CD8-positive, alpha-beta memory T cell (primary cell): ENCODE data around the gene NDUFAF8. TPM values are rescaled to one million over a fixed set of nuclear protein-coding genes. Genes with fewer than 3 reads are reported as not detected.
A peak's percentile ranks its signal among the peaks of the same experiment; 100 is the strongest.

Experiments
- CTCF ChIA-PET: fragments of 350-600 bp; sonication (Branson Sonifier 250); formaldehyde crosslinking; loops from one replicate; lab custom pipeline; 2021; ENCODE audit warnings: antibody characterized with exemption; lab: Charles Lee
- POLR2A ChIA-PET: fragments of 350-600 bp; sonication (Branson Sonifier 250); formaldehyde crosslinking; loops from one replicate; lab custom pipeline; 2021; ENCODE audit warnings: antibody characterized with exemption; lab: Charles Lee
- DNase-seq, 5 donors: peaks; one replicate each; pipeline versions ENCODE4 v3.0.0 to v3.0.0-alpha.2; 2020 to 2022; ENCODE audit warnings: mixed read lengths in 1 of 5
- H3K27ac ChIP-seq: one replicate; pipeline ENCODE4 v1.7.0; 2013; ENCODE audit warnings: low read depth, mild to moderate bottlenecking, low read length, moderate library complexity
- H3K27me3 ChIP-seq: 2 replicates; pipeline ENCODE4 v1.7.0; 2013; ENCODE audit warnings: low read length, mild to moderate bottlenecking; ENCODE audit not compliant: insufficient read depth, poor library complexity, severe bottlenecking
- H3K36me3 ChIP-seq: 2 replicates; pipeline ENCODE4 v1.7.0; 2013; ENCODE audit warnings: mild to moderate bottlenecking, low read length, moderate library complexity; ENCODE audit not compliant: insufficient read depth
- H3K4me1 ChIP-seq: 2 replicates; pipeline ENCODE4 v1.7.0; 2013; ENCODE audit warnings: mild to moderate bottlenecking, low read length, moderate library complexity; ENCODE audit not compliant: insufficient read depth
- H3K4me3 ChIP-seq: 2 replicates; pipeline ENCODE4 v1.7.0; 2013; ENCODE audit warnings: mild to moderate bottlenecking, low read length
- H3K9me3 ChIP-seq: 2 replicates; pipeline ENCODE4 v1.7.0; 2013; ENCODE audit warnings: mild to moderate bottlenecking, low read length
- H3K27ac Mint-ChIP-seq, 8 donors: one replicate each; pipeline ENCODE4 v1.8.0; 2020 to 2021; ENCODE audit warnings: mixed read lengths in 8 of 8, mild to moderate bottlenecking in 6 of 8, inconsistent platforms in 3 of 8, moderate library complexity in 3 of 8
- H3K27me3 Mint-ChIP-seq, 2 donors: one replicate each; pipeline ENCODE4 v1.8.0; 2020 to 2021; ENCODE audit warnings: mixed read lengths in 2 of 2, mild to moderate bottlenecking in 1 of 2, moderate library complexity in 1 of 2
- H3K36me3 Mint-ChIP-seq, 3 donors: one replicate each; pipeline ENCODE4 v1.8.0; 2020 to 2021; ENCODE audit warnings: mixed read lengths in 3 of 3, inconsistent platforms in 1 of 3, mild to moderate bottlenecking in 1 of 3
- H3K4me1 Mint-ChIP-seq, 3 donors: one replicate each; pipeline ENCODE4 v1.8.0; 2020 to 2021; ENCODE audit warnings: mixed read lengths in 3 of 3, inconsistent platforms in 1 of 3, mild to moderate bottlenecking in 1 of 3
- H3K4me3 Mint-ChIP-seq, 7 donors: one replicate each; pipeline ENCODE4 v1.8.0; 2020 to 2021; ENCODE audit warnings: mixed read lengths in 7 of 7, mild to moderate bottlenecking in 6 of 7, moderate library complexity in 4 of 7, inconsistent platforms in 2 of 7
- H3K9me3 Mint-ChIP-seq, 5 donors: one replicate each; pipeline ENCODE4 v1.8.0; 2020 to 2022; ENCODE audit warnings: mixed read lengths in 5 of 5, mild to moderate bottlenecking in 3 of 5, moderate library complexity in 2 of 5, inconsistent platforms in 1 of 5
- polyA plus RNA-seq: library from polyadenylated mRNA; unstranded; fragments of 300-500 nt; fragmentation: Illumina TruSeq; gene quantifications from one replicate; pipeline ENCODE4 v1.2.3, GENCODE V29; 2021
- total RNA-seq, 2 experiments: library from RNA; stranded (reverse); gene quantifications; one replicate each; pipeline ENCODE4 v1.2.3, GENCODE V29; 2021

The NDUFAF8 gene
- total and polyA plus RNA-seq, 3 experiments from 2014 or later: 76.4 to 138 (median 136) TPM

GRCh38 chr17:81263371-81264181 lies 24.5 kb downstream of the NDUFAF8 start:
- Histone ChIP-seq H3K9me3 (no peaks in the 10 kb centered on the region), H3K27me3 (no peaks in the 10 kb centered on the region), H3K4me3 (no peak overlapping the region), H3K36me3 (no peaks in the 10 kb centered on the region), H3K27ac (no peak overlapping the region), H3K4me1 (no peaks in the 10 kb centered on the region)
- no peak for DNase-seq
- ChIA-PET CTCF (interaction anchor here (1.6 kb wide), 1 partner anchor 221 kb away, joined by 6 read pairs; no protein-coding TSS in a partner anchor), POLR2A (no interaction called here)
- H3K27me3 Mint-ChIP-seq: no peaks in the 10 kb centered on the region
- peaks cover 0 to 3% (median 2%) of the 10 kb centered on the region in 3 donors for H3K4me1 Mint-ChIP-seq
- no peak overlapping the region for H3K27ac Mint-ChIP-seq
- H3K9me3 Mint-ChIP-seq: no peaks in the 10 kb centered on the region
- no peak overlapping the region for H3K4me3 Mint-ChIP-seq
- H3K36me3 Mint-ChIP-seq: peaks cover 5 to 87% (median 6%) of the 10 kb centered on the region in 3 donors

GRCh38 chr17:81264640-81265039 lies 25.5 kb downstream of the NDUFAF8 start:
- Mint-ChIP-seq H3K27me3 (no peaks in the 10 kb centered on the region), H3K36me3 (peaks cover 5 to 86% (median 14%) of the 10 kb centered on the region in 3 donors), H3K27ac (no peak overlapping the region), H3K4me3 (no peak overlapping the region), H3K4me1 (peaks cover 0 to 3% (median 2%) of the 10 kb centered on the region in 3 donors), H3K9me3 (no peaks in the 10 kb centered on the region)
- DNase-seq: no peak
- Histone ChIP-seq H3K27me3 (no peaks in the 10 kb centered on the region), H3K36me3 (no peaks in the 10 kb centered on the region), H3K9me3 (no peaks in the 10 kb centered on the region), H3K4me3 (no peak overlapping the region), H3K27ac (no peak overlapping the region), H3K4me1 (no peaks in the 10 kb centered on the region)
- ChIA-PET CTCF (no interaction called here), POLR2A (interaction anchor here (1.0 kb wide), 1 partner anchor 31 kb away, joined by 3 read pairs; the partner anchor contains the start of gene SLC38A10)

- no peak overlapping the region for H3K27ac ChIP-seq
- Mint-ChIP-seq H3K27ac (peak overlapping the region in 2 of 8 donors; percentile 46 to 79), H3K36me3 (peaks cover 5 to 85% (median 14%) of the 10 kb centered on the region in 3 donors), H3K9me3 (no peaks in the 10 kb centered on the region), H3K4me3 (no peak overlapping the region), H3K4me1 (peaks cover 0 to 3% (median 2%) of the 10 kb centered on the region in 3 donors), H3K27me3 (no peaks in the 10 kb centered on the region)
- no peaks in the 10 kb centered on the region for H3K36me3 ChIP-seq
- no peak overlapping the region for H3K4me3 ChIP-seq
- H3K4me1 ChIP-seq: no peaks in the 10 kb centered on the region
- CTCF ChIA-PET: no interaction called here
- no peaks in the 10 kb centered on the region for H3K27me3 ChIP-seq
- H3K9me3 ChIP-seq: no peaks in the 10 kb centered on the region
- POLR2A ChIA-PET: interaction anchor here (1.0 kb wide), 1 partner anchor 30 kb away, joined by 3 read pairs; the partner anchor contains the start of gene SLC38A10
- DNase-seq: no peak
These were observed 26.5 kb downstream of the NDUFAF8 start for GRCh38 chr17:81265576-81265975.

- no peak for DNase-seq
- Histone ChIP-seq H3K4me3 (no peak overlapping the region), H3K27ac (no peak overlapping the region), H3K27me3 (no peaks in the 10 kb centered on the region), H3K4me1 (no peaks in the 10 kb centered on the region), H3K9me3 (no peaks in the 10 kb centered on the region), H3K36me3 (peaks cover 2% of the 10 kb centered on the region)
- H3K4me1 Mint-ChIP-seq: peaks cover 0 to 3% (median 2%) of the 10 kb centered on the region in 3 donors
- no peaks in the 10 kb centered on the region for H3K9me3 Mint-ChIP-seq
- no peak overlapping the region for H3K4me3 Mint-ChIP-seq
- ChIA-PET POLR2A (no interaction called here), CTCF (no interaction called here)
- H3K36me3 Mint-ChIP-seq: peaks cover 5 to 85% (median 14%) of the 10 kb centered on the region in 3 donors
- no peaks in the 10 kb centered on the region for H3K27me3 Mint-ChIP-seq
- peak overlapping the region in 4 of 8 donors; percentile 20 to 67 (median 36) for H3K27ac Mint-ChIP-seq
These were observed 28.4 kb downstream of the NDUFAF8 start for GRCh38 chr17:81267390-81268067.

GRCh38 chr17:81270279-81270678 lies 31.2 kb downstream of the NDUFAF8 start:
- Histone ChIP-seq H3K27me3 (no peaks in the 10 kb centered on the region), H3K9me3 (no peaks in the 10 kb centered on the region), H3K27ac (no peak overlapping the region), H3K4me1 (no peaks in the 10 kb centered on the region), H3K36me3 (peaks cover 12% of the 10 kb centered on the region), H3K4me3 (no peak overlapping the region)
- Mint-ChIP-seq H3K4me1 (peaks cover 2 to 4% (median 3%) of the 10 kb centered on the region in 3 donors), H3K27ac (peak overlapping the region in 1 of 8 donors; percentile 78), H3K4me3 (no peak overlapping the region), H3K9me3 (no peaks in the 10 kb centered on the region), H3K27me3 (no peaks in the 10 kb centered on the region), H3K36me3 (peaks cover 5 to 87% (median 20%) of the 10 kb centered on the region in 3 donors)
- CTCF ChIA-PET: no interaction called here
- no peak for DNase-seq
- POLR2A ChIA-PET: no interaction called here

- H3K27me3 Mint-ChIP-seq: no peaks in the 10 kb centered on the region
- H3K36me3 ChIP-seq: peaks cover 17% of the 10 kb centered on the region
- H3K36me3 Mint-ChIP-seq: peaks cover 5 to 86% (median 21%) of the 10 kb centered on the region in 3 donors
- CTCF ChIA-PET: no interaction called here
- no peaks in the 10 kb centered on the region for H3K27me3 ChIP-seq
- H3K9me3 Mint-ChIP-seq: no peaks in the 10 kb centered on the region
- no peak overlapping the region for H3K27ac ChIP-seq
- no peaks in the 10 kb centered on the region for H3K9me3 ChIP-seq
- H3K4me3 Mint-ChIP-seq: no peak overlapping the region
- no peak overlapping the region for H3K4me3 ChIP-seq
- H3K27ac Mint-ChIP-seq: peak overlapping the region in 1 of 8 donors; percentile 85
- no peak for DNase-seq
- no peaks in the 10 kb centered on the region for H3K4me1 ChIP-seq
- H3K4me1 Mint-ChIP-seq: peaks cover 2 to 4% (median 3%) of the 10 kb centered on the region in 3 donors
- POLR2A ChIA-PET: interaction anchor here (0.6 kb wide), 1 partner anchor 293 kb away, joined by 4 read pairs; no protein-coding TSS in a partner anchor
These were observed 32.1 kb downstream of the NDUFAF8 start for GRCh38 chr17:81271226-81271625.

- H3K27ac Mint-ChIP-seq: peak overlapping the region in 2 of 8 donors; percentile 15 to 64
- POLR2A ChIA-PET: no interaction called here
- Histone ChIP-seq H3K9me3 (no peaks in the 10 kb centered on the region), H3K27ac (no peak overlapping the region), H3K27me3 (no peaks in the 10 kb centered on the region), H3K4me1 (no peaks in the 10 kb centered on the region), H3K4me3 (no peak overlapping the region), H3K36me3 (peaks cover 17% of the 10 kb centered on the region)
- H3K36me3 Mint-ChIP-seq: peaks cover 5 to 89% (median 21%) of the 10 kb centered on the region in 3 donors
- H3K4me3 Mint-ChIP-seq: no peak overlapping the region
- no peaks in the 10 kb centered on the region for H3K27me3 Mint-ChIP-seq
- peaks cover under 1 to 4% (median 3%) of the 10 kb centered on the region in 3 donors for H3K4me1 Mint-ChIP-seq
- H3K9me3 Mint-ChIP-seq: no peaks in the 10 kb centered on the region
- CTCF ChIA-PET: no interaction called here
- no peak for DNase-seq
These were observed 33.5 kb downstream of the NDUFAF8 start for GRCh38 chr17:81272616-81273015.
